Stimulated activated naive CD8-positive, alpha-beta T cell treated with anti-CD3 and anti-CD28 coated beads, Interleukin-15, amount 100 ng/mL, for 72 hours (primary cell): ENCODE measurements around the gene FAM72D.
"Not testable (repeated sequence)": the region's sequence is repeated elsewhere in the genome, so short reads cannot be mapped to it uniquely, and the experiment has no call there.

ENCODE experiments used
- ATAC-seq: fragments of 150-1000 bp; cut with Tn5 transposase; 2 replicates; pipeline ENCODE4 v1.10.0; 2021; ENCODE audit warnings: mild to moderate bottlenecking, moderate library complexity
- DNase-seq, 2 donors: peaks; one replicate each; pipeline ENCODE4 v3.0.0; 2021 to 2022
- H3K27ac Mint-ChIP-seq, 2 donors: one replicate each; pipeline ENCODE4 v1.8.0; 2022; ENCODE audit warnings: mild to moderate bottlenecking in 2 of 2, mixed read lengths in 2 of 2, moderate library complexity in 2 of 2
- H3K27me3 Mint-ChIP-seq: one replicate; pipeline ENCODE4 v1.8.0; 2022; ENCODE audit warnings: mixed read lengths
- H3K4me1 Mint-ChIP-seq: one replicate; pipeline ENCODE4 v1.8.0; 2022; ENCODE audit warnings: mild to moderate bottlenecking, mixed read lengths
- H3K4me3 Mint-ChIP-seq, 2 donors: one replicate each; pipeline ENCODE4 v1.8.0; 2022; ENCODE audit warnings: mild to moderate bottlenecking in 2 of 2, mixed read lengths in 2 of 2, moderate library complexity in 1 of 2
- H3K9me3 Mint-ChIP-seq, 2 donors: one replicate each; pipeline ENCODE4 v1.8.0; 2022; ENCODE audit warnings: mixed read lengths in 2 of 2

FAM72D gene

GRCh38 chr1:145161046-145161752, 65.4 kb downstream of the FAM72D start:
- DNase-seq (peak in 1 of 2 donors; percentile 49), ATAC-seq (peak; percentile 94)
- H3K27me3 Mint-ChIP-seq, H3K4me3 Mint-ChIP-seq, H3K27ac Mint-ChIP-seq, H3K9me3 Mint-ChIP-seq: not testable (repeated sequence)
- H3K4me1 Mint-ChIP-seq, result peaks cover 11% of the 10 kb centered on the region
